ENCODE measurements around the gene CAPN10. TPM values are rescaled to one million over a fixed set of nuclear protein-coding genes. Genes with fewer than 3 reads are reported as not detected.

The CAPN10 gene
- total RNA-seq, 2 experiments from 2014 or later: 52.3 to 53.1 TPM

GRCh38 chr2:240573071-240573515 lies 13.4 kb upstream of the CAPN10 start:
- ChIA-PET CTCF (no interaction called here), POLR2A (interaction anchor here (0.6 to 0.7 kb wide), 2 partner anchors 14 to 15 kb away, joined by 3 read pairs; no protein-coding TSS in a partner anchor)
- Mint-ChIP-seq H3K36me3 (ENCODE audit: low read depth) (peaks cover 27% of the 10 kb centered on the region), H3K27ac (no peak overlapping the region), H3K9me3 (no peaks in the 10 kb centered on the region), H3K4me3 (no peak overlapping the region), H3K27me3 (no peaks in the 10 kb centered on the region), H3K4me1 (peaks cover 33% of the 10 kb centered on the region)
- DNase-seq: no peak

GRCh38 chr2:240573516-240574385 lies 12.8 kb upstream of the CAPN10 start:
- H3K27me3 Mint-ChIP-seq: no peaks in the 10 kb centered on the region
- no peak overlapping the region for H3K4me3 Mint-ChIP-seq
- no peak overlapping the region for H3K27ac Mint-ChIP-seq
- ChIA-PET POLR2A (no interaction called here), CTCF (no interaction called here)
- H3K36me3 Mint-ChIP-seq (ENCODE audit: low read depth): peaks cover 29% of the 10 kb centered on the region
- no peaks in the 10 kb centered on the region for H3K9me3 Mint-ChIP-seq
- peaks cover 38% of the 10 kb centered on the region for H3K4me1 Mint-ChIP-seq
- DNase-seq: no peak

- no peaks in the 10 kb centered on the region for H3K9me3 Mint-ChIP-seq
- ChIA-PET CTCF (no interaction called here), POLR2A (interaction anchor here (1.4 to 3.8 kb wide), 3 partner anchors 9 to 12 kb away, joined by 3 to 18 read pairs (median 4); partner anchors contain the start of gene CAPN10)
- H3K4me1 Mint-ChIP-seq: peaks cover 41% of the 10 kb centered on the region
- H3K27ac Mint-ChIP-seq: no peak overlapping the region
- peaks cover 30% of the 10 kb centered on the region for H3K36me3 Mint-ChIP-seq (ENCODE audit: low read depth)
- DNase-seq: no peak
- H3K4me3 Mint-ChIP-seq: no peak overlapping the region
- no peaks in the 10 kb centered on the region for H3K27me3 Mint-ChIP-seq
Measured at GRCh38 chr2:240574386-240575100, 12.0 kb upstream of the CAPN10 start.

- Mint-ChIP-seq H3K9me3 (no peaks in the 10 kb centered on the region), H3K27ac (no peak overlapping the region), H3K4me1 (peaks cover 41% of the 10 kb centered on the region), H3K27me3 (no peaks in the 10 kb centered on the region), H3K4me3 (no peak overlapping the region), H3K36me3 (ENCODE audit: low read depth) (peaks cover 32% of the 10 kb centered on the region)
- ChIA-PET POLR2A (interaction anchor here (1.4 to 3.8 kb wide), 3 partner anchors 9 to 11 kb away, joined by 3 to 18 read pairs (median 4); partner anchors contain the start of gene CAPN10), CTCF (interaction anchor here (0.9 kb wide), 1 partner anchor 12 kb away, joined by 3 read pairs; the partner anchor contains the start of gene CAPN10)
- DNase-seq: no peak
Measured at GRCh38 chr2:240575101-240575965, 11.2 kb upstream of the CAPN10 start.

GRCh38 chr2:240576036-240576435 lies 10.5 kb upstream of the CAPN10 start:
- no peak overlapping the region for H3K4me3 Mint-ChIP-seq
- H3K9me3 Mint-ChIP-seq: no peaks in the 10 kb centered on the region
- POLR2A ChIA-PET: interaction anchor here (1.5 to 3.8 kb wide), 3 partner anchors 10 to 15 kb away, joined by 4 to 18 read pairs (median 4); partner anchors contain the start of gene CAPN10
- H3K27ac Mint-ChIP-seq: no peak overlapping the region
- peaks cover 41% of the 10 kb centered on the region for H3K4me1 Mint-ChIP-seq
- peaks cover 38% of the 10 kb centered on the region for H3K36me3 Mint-ChIP-seq (ENCODE audit: low read depth)
- CTCF ChIA-PET: interaction anchor here (0.9 kb wide), 1 partner anchor 11 kb away, joined by 3 read pairs; the partner anchor contains the start of gene CAPN10
- DNase-seq: no peak
- H3K27me3 Mint-ChIP-seq: no peaks in the 10 kb centered on the region

GRCh38 chr2:240576436-240577205 lies 9.9 kb upstream of the CAPN10 start:
- DNase-seq: no peak
- no peak overlapping the region for H3K4me3 Mint-ChIP-seq
- CTCF ChIA-PET: no interaction called here
- no peaks in the 10 kb centered on the region for H3K9me3 Mint-ChIP-seq
- no peak overlapping the region for H3K27ac Mint-ChIP-seq
- POLR2A ChIA-PET: interaction anchor here (1.5 to 3.8 kb wide), 3 partner anchors 8 to 16 kb away, joined by 4 to 18 read pairs (median 8); partner anchors contain the start of genes CAPN10 and RNPEPL1
- no peaks in the 10 kb centered on the region for H3K27me3 Mint-ChIP-seq
- peaks cover 34% of the 10 kb centered on the region for H3K36me3 Mint-ChIP-seq (ENCODE audit: low read depth)
- peaks cover 37% of the 10 kb centered on the region for H3K4me1 Mint-ChIP-seq

GRCh38 chr2:240577281-240578109 lies 9.0 kb upstream of the CAPN10 start:
- no peak overlapping the region for H3K4me3 Mint-ChIP-seq
- ChIA-PET POLR2A (interaction anchor here (1.0 to 3.8 kb wide), 5 partner anchors 8 to 17 kb away, joined by 3 to 18 read pairs (median 8); partner anchors contain the start of genes CAPN10 and RNPEPL1), CTCF (no interaction called here)
- DNase-seq: no peak
- peaks cover 42% of the 10 kb centered on the region for H3K36me3 Mint-ChIP-seq (ENCODE audit: low read depth)
- H3K27me3 Mint-ChIP-seq: no peaks in the 10 kb centered on the region
- H3K27ac Mint-ChIP-seq: no peak overlapping the region
- H3K9me3 Mint-ChIP-seq: no peaks in the 10 kb centered on the region
- peaks cover 37% of the 10 kb centered on the region for H3K4me1 Mint-ChIP-seq

GRCh38 chr2:240578110-240578450 lies 8.5 kb upstream of the CAPN10 start:
- H3K27ac Mint-ChIP-seq: no peak overlapping the region
- CTCF ChIA-PET: interaction anchor here (1.0 kb wide), 1 partner anchor 9 kb away, joined by 3 read pairs; no protein-coding TSS in a partner anchor
- peaks cover 43% of the 10 kb centered on the region for H3K36me3 Mint-ChIP-seq (ENCODE audit: low read depth)
- no peak for DNase-seq
- peaks cover 37% of the 10 kb centered on the region for H3K4me1 Mint-ChIP-seq
- POLR2A ChIA-PET: interaction anchor here (1.0 to 3.8 kb wide), 4 partner anchors 8 to 17 kb away, joined by 3 to 18 read pairs (median 9); partner anchors contain the start of genes CAPN10 and RNPEPL1
- no peaks in the 10 kb centered on the region for H3K27me3 Mint-ChIP-seq
- no peak overlapping the region for H3K4me3 Mint-ChIP-seq
- no peaks in the 10 kb centered on the region for H3K9me3 Mint-ChIP-seq

GRCh38 chr2:240578488-240578887 lies 8.0 kb upstream of the CAPN10 start:
- DNase-seq: no peak
- POLR2A ChIA-PET: interaction anchor here (1.0 to 3.8 kb wide), 4 partner anchors 8 to 18 kb away, joined by 3 to 18 read pairs (median 9); partner anchors contain the start of genes CAPN10 and RNPEPL1
- Mint-ChIP-seq H3K4me1 (peaks cover 40% of the 10 kb centered on the region), H3K27ac (peak overlapping the region; percentile 79), H3K36me3 (ENCODE audit: low read depth) (peaks cover 43% of the 10 kb centered on the region), H3K27me3 (no peaks in the 10 kb centered on the region), H3K4me3 (no peak overlapping the region), H3K9me3 (no peaks in the 10 kb centered on the region)
- CTCF ChIA-PET: interaction anchor here (1.0 to 2.6 kb wide), 2 partner anchors 9 to 13 kb away, joined by 3 to 57 read pairs; no protein-coding TSS in a partner anchor

GRCh38 chr2:240579071-240579762 lies 7.3 kb upstream of the CAPN10 start:
- ChIA-PET POLR2A (interaction anchor here (0.8 to 2.2 kb wide), 6 partner anchors 10 to 65 kb away, joined by 4 to 65 read pairs (median 12); partner anchors contain the start of gene DUSP28), CTCF (interaction anchor here (0.5 to 2.6 kb wide), 12 partner anchors 8 to 1322 kb away, joined by 3 to 57 read pairs (median 8); partner anchors contain the start of genes DUSP28 and RNPEPL1)
- no peak for DNase-seq
- H3K27ac Mint-ChIP-seq: peak overlapping the region; percentile 79
- H3K4me1 Mint-ChIP-seq: peaks cover 44% of the 10 kb centered on the region
- H3K27me3 Mint-ChIP-seq: no peaks in the 10 kb centered on the region
- peaks cover 43% of the 10 kb centered on the region for H3K36me3 Mint-ChIP-seq (ENCODE audit: low read depth)
- no peak overlapping the region for H3K4me3 Mint-ChIP-seq
- no peaks in the 10 kb centered on the region for H3K9me3 Mint-ChIP-seq
